Left lung (tissue), 10 donors: Measurements from ENCODE around the gene DRC7. TPM values are rescaled to one million over a fixed set of nuclear protein-coding genes. Genes with fewer than 3 reads are reported as not detected.

Experiments
- ATAC-seq: fragments of 200-7000 bp; cut with Tn5 transposase; one replicate; pipeline ENCODE4 v1.9.1; 2020; ENCODE audit warnings: moderate library complexity
- DNase-seq, 4 donors: peaks; one replicate each; pipeline ENCODE4 v3.0.0-alpha.2; 2013 to 2020
- H3K27ac ChIP-seq, 2 donors: fragments of 200-600 bp; sonication (generic) in 1 of 2; one replicate each; pipeline versions ENCODE4 v1.5.0 to v1.8.0; 2020 to 2021
- H3K27me3 ChIP-seq, 2 donors: fragments of 200-600 bp; sonication (generic) in 1 of 2; one replicate each; pipeline versions ENCODE4 v1.5.0 to v1.8.0; 2020 to 2021
- H3K36me3 ChIP-seq, 2 donors: fragments of 200-600 bp; sonication (generic) in 1 of 2; one replicate each; pipeline versions ENCODE4 v1.5.0 to v1.8.0; 2020 to 2021
- H3K4me1 ChIP-seq, 2 donors: fragments of 200-600 bp; one replicate each; pipeline ENCODE4 v1.8.0; 2021
- H3K4me3 ChIP-seq, 2 donors: fragments of 200-600 bp; sonication (generic) in 1 of 2; one replicate each; pipeline versions ENCODE4 v1.5.0 to v1.8.0; 2020 to 2021; ENCODE audit warnings: mild to moderate bottlenecking in 1 of 2
- H3K9me3 ChIP-seq, 2 donors: fragments of 200-600 bp; sonication (generic) in 1 of 2; one replicate each; pipeline versions ENCODE4 v1.5.0 to v1.8.0; 2020 to 2021
- CTCF ChIP-seq, 2 donors: fragments of 200-600 bp; sonication (generic) in 1 of 2; IDR thresholded peaks; one replicate each; pipeline versions ENCODE4 v1.5.0 to v1.8.0; 2021; ENCODE audit warnings: antibody characterized with exemption in 2 of 2
- intact Hi-C, 2 donors: fragments of 100-400 bp; cut with DNase I; formaldehyde crosslinking; loops; one replicate each; pipeline versions ENCODE4 v1.11.2 to v1.14.2; 2022
- polyA plus RNA-seq, 6 donors: library from polyadenylated mRNA; unstranded; fragments of 120-200 nt; gene quantifications; one replicate each; pipeline ENCODE4 v1.2.1, GENCODE V29; 2013; ENCODE audit not compliant: insufficient read length in 6 of 6
- total RNA-seq, 2 donors: library from RNA; stranded (reverse); fragmentation: NEBNext Ultra II Directional; extraction: Animal tissue kit (Norgen Biotek cat#: 25700); gene quantifications; one replicate each; pipeline ENCODE4 v1.2.1, GENCODE V29; 2021
- donor health status: DM: no; HTN: yes; CAD: no.
- donor health status: DM: no; HTN: no; CAD: no.

The DRC7 gene
- total and polyA plus RNA-seq, 8 donors: 0.52 to 4.3 (median 2.4) TPM

DNA sequence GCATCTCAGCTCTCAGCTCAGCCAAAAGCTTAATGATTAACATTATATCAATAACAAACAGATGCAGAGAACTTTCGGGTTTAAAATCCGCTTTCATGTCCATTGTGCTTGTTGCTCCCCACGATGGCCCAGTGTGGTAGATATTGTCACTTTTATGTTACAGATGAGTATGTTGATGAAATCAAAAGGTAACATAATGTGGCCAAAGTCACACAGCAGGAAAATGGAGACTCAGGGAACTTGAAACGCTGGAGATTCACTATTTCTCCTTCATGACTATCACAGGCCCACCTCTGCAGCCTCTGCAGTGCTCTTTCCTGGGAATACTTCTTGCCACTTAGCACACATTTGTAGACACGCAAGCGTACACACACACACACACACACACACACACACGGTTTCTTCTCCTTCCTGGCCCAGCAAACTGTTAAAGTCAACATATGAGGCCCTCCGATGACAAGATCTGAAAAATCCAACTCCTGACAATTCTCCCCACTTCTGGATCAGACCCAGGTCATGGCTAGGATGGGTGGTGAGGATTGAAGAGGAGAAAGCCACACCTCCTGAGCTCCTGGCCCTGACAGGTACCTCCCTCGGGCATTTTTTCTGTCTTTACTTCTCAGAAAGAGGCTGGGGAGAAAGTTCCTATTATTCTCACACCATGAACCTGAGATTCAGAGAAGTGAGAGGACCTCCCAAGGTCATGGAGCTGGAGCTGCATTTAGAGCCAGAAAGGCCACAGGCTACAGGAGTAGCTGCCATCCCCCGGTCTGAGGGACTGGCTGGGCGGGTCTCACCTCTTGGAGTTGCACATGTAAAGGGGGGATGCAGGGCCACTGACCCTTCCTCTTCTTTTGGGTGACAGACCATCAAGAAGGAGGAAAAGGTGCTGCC lies 9.7 kb downstream of the DRC7 start:
- DNase-seq (no peak), ATAC-seq (no peak)
- H3K9me3 ChIP-seq: no peaks in the 10 kb centered on the region
- no peaks in the 10 kb centered on the region for H3K27me3 ChIP-seq
- intact Hi-C loops: no loop called here
- no peak for TF ChIP-seq CTCF (IDR thresholded peaks at IDR 0.05)
- no peak overlapping the region for H3K27ac ChIP-seq
- no peaks in the 10 kb centered on the region for H3K4me1 ChIP-seq
- no peak overlapping the region for H3K4me3 ChIP-seq
- H3K36me3 ChIP-seq: no peaks in the 10 kb centered on the region

DNA sequence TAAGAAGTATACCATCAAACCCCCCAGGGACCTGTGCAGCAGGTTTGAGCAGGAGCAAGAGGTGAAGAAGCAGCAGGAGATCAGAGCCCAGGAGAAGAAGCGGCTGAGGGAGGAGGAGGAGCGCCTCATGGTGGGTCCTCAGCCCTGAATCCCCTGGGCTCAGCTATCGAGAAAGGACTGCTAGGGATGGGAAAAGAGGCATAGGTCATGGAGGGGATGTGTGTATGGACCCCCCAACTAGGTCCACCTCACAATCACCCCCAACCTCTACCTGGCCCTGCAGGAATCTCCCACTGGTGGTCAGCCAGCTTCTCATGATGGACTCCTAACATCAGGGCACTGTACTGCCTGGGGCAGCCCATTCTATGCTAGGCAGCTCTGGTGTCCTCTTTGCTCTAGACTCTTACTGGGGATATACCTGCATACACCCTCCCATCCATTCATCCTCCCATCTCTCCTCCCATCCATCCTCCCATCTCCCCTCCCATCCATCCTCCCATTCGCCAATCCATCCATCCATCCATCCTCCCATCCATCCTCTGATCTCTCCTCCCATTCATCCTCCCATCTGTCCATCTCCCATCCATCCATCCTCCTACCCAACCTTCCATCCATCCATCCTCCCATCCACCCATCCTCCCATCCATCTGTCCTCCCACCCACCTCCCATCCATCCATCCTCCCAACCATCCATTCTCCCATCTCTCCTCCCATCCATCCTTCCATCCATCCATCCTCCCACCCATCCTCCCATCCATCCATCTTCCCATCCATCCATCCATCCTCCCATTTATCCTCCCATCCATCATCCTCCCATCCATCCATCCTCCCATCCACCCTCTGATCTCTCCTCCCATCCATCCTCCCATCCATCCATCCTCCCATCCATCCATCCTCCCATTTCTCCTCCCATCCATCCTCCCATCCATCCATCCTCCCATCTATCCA lies 10.6 kb downstream of the DRC7 start:
- TF ChIP-seq CTCF (IDR thresholded peaks at IDR 0.05): no peak
- Histone ChIP-seq H3K9me3 (no peaks in the 10 kb centered on the region), H3K36me3 (no peaks in the 10 kb centered on the region), H3K27ac (no peak overlapping the region), H3K4me3 (no peak overlapping the region), H3K27me3 (no peaks in the 10 kb centered on the region), H3K4me1 (no peaks in the 10 kb centered on the region)
- ATAC-seq: no peak
- intact Hi-C loops: no loop called here
- no peak for DNase-seq

DNA sequence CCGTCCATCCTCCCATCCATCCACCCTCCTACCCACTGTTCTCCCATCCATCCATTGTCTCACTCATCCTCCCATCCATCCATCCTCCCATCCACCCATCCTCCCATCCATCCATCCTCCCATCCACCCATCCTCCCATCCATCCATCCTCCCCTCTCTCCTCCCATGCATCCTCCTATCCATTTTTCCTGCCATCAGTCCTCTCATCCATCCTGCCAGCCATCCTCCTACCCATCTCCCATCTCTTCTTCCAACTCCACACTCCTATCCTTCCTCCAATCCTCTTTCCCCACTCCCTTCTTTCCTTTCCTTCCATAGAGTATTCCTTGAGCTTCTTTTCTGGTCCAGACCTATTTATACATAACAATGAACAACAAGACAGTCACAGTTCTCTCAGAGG lies 12.1 kb downstream of the DRC7 start:
- intact Hi-C loops: no loop called here
- no peak for ATAC-seq

DNA sequence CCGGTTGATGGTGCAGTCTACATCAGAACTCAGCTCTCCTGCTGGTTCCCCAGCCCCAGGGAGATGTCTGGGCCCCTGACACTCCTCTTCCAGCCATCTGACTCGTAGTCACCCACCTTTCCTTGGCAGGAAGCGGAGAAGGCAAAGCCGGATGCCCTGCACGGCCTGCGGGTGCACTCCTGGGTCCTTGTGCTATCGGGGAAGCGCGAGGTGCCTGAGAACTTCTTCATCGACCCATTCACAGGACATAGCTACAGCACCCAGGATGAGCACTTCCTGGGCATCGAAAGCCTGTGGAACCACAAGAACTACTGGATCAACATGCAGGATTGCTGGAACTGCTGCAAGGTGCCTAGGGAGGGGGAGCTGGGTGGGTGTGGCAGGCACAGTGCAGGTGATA lies 12.7 kb downstream of the DRC7 start:
- no peak for TF ChIP-seq CTCF (IDR thresholded peaks at IDR 0.05)
- Histone ChIP-seq H3K27me3 (no peaks in the 10 kb centered on the region), H3K27ac (no peak overlapping the region), H3K4me1 (no peaks in the 10 kb centered on the region), H3K4me3 (no peak overlapping the region), H3K36me3 (no peaks in the 10 kb centered on the region), H3K9me3 (no peaks in the 10 kb centered on the region)
- ATAC-seq (no peak), DNase-seq (no peak)
- intact Hi-C loops: no loop called here

More for the DNA sequence above, 12.1 kb downstream of the DRC7 start:
- Histone ChIP-seq H3K4me3 (no peak overlapping the region), H3K9me3 (no peaks in the 10 kb centered on the region), H3K4me1 (no peaks in the 10 kb centered on the region), H3K27ac (no peak overlapping the region), H3K36me3 (no peaks in the 10 kb centered on the region), H3K27me3 (no peaks in the 10 kb centered on the region)
- no peak for DNase-seq
- no peak for TF ChIP-seq CTCF (IDR thresholded peaks at IDR 0.05)

DNA sequence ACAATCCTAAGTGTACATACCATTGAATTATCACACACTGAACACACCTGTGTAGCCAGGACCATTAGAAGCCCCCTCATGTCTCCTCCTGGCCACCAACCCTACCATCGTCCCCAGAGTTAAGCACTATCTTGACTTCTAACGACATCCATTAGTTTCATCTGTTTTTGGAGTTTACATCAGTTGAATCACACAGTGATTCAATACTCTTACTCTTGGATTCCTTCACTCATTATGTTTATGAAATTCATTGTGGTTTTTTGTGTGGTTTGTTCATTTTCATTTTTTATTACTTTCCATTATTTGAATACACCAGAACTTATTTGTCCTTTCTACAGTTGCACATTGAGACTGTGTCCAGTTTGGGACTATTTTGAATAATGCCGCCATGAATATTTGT lies 13.6 kb downstream of the DRC7 start:
- H3K27ac ChIP-seq: no peak overlapping the region
- H3K4me3 ChIP-seq: no peak overlapping the region
- TF ChIP-seq CTCF (IDR thresholded peaks at IDR 0.05): no peak
- no peaks in the 10 kb centered on the region for H3K36me3 ChIP-seq
- H3K4me1 ChIP-seq: no peaks in the 10 kb centered on the region
- no peaks in the 10 kb centered on the region for H3K27me3 ChIP-seq
- no peak for DNase-seq
- no peaks in the 10 kb centered on the region for H3K9me3 ChIP-seq
- no peak for ATAC-seq
- intact Hi-C loops: no loop called here
